Activated CD4-positive, CD25-positive, alpha-beta regulatory T cell (primary cell): Measurements from ENCODE around the gene ABHD15.
A peak's percentile ranks its signal among the peaks of the same experiment; 100 is the strongest.

Experiments used
- DNase-seq, 4 experiments: peaks; one replicate each; lab custom pipeline; 2025; lab: John Stamatoyannopoulos, UW

ABHD15 gene

DNA sequence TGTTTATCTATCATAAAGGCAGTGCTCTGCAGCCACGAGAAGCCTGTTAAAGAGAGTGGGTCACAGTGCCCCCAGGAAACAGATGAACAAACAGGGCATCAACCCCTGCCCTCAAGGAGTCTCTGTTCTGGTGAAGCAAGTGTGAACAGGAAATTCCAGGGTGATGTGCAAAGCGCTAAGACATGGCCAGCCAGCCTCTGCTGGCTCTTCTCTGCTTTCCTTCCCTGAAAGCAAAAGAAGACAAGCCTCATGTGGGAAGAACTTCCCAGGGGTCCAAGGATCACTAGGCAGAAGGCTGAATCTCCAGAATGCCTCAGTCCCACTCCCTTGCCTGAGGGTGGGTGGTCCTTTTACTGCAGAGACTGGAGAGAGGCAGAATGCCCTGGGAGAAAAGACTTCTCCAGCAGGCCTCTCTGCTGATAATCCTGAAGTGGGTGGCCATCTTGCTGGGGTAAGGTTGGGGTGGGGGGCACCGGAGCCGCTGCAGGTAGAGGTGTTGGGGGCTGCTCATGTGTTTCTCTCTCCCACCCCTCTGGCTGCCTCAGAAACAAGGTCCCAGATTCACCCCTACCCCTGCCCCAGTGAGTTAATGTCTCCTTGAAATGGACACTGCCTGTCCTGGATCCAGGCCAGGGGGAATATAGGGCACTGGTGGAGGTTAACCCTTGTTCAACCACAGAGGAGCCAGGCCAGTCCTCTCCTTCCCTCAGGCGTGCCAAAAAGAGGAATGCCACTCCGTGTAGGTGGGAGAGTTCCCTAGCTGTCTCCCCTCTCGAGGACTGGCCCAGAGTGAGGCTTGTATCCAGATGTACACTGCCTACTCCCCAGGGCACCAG is 28.5 kb upstream of the ABHD15 start:
- no peak for DNase-seq

- DNase-seq, result no peak
Measured at GRCh38 chr17:29594519-29595090, 27.8 kb upstream of the ABHD15 start.

GRCh38 chr17:29593591-29594518 is 27.0 kb upstream of the ABHD15 start:
- no peak for DNase-seq

GRCh38 chr17:29592850-29593551 is 26.2 kb upstream of the ABHD15 start, which contains the start of gene ANKRD13B:
ANKRD13B (plus strand) TSS chr17:29593132; CDS start chr17:29593622, 490 bp downstream.
- DNase-seq, result peak in 1 of 4 experiments; percentile 39

- peak; percentile 61 to 73 (median 68) for DNase-seq
Measured at GRCh38 chr17:29591737-29592608, 25.1 kb upstream of the ABHD15 start.

- no peak for DNase-seq
Measured at GRCh38 chr17:29591146-29591736, 24.4 kb upstream of the ABHD15 start.

- DNase-seq, result no peak
Measured at GRCh38 chr17:29590411-29591145, 23.7 kb upstream of the ABHD15 start.

- peak; percentile 56 to 83 (median 74) for DNase-seq
Measured at GRCh38 chr17:29589524-29590410, 22.9 kb upstream of the ABHD15 start, which contains the start of gene GIT1. GIT1 (minus strand) TSS chr17:29589648; CDS start chr17:29589378, 270 bp downstream.

GRCh38 chr17:29588562-29589411 is 21.9 kb upstream of the ABHD15 start:
- DNase-seq, result peak in 1 of 4 experiments; percentile 22

- DNase-seq, result no peak
Measured at GRCh38 chr17:29588017-29588561, 21.3 kb upstream of the ABHD15 start.

- no peak for DNase-seq
Measured at GRCh38 chr17:29587591-29587990, 20.8 kb upstream of the ABHD15 start.

- no peak for DNase-seq
Measured at GRCh38 chr17:29586676-29587469, 20.0 kb upstream of the ABHD15 start.

GRCh38 chr17:29585080-29585751 is 18.4 kb upstream of the ABHD15 start:
- no peak for DNase-seq

DNA sequence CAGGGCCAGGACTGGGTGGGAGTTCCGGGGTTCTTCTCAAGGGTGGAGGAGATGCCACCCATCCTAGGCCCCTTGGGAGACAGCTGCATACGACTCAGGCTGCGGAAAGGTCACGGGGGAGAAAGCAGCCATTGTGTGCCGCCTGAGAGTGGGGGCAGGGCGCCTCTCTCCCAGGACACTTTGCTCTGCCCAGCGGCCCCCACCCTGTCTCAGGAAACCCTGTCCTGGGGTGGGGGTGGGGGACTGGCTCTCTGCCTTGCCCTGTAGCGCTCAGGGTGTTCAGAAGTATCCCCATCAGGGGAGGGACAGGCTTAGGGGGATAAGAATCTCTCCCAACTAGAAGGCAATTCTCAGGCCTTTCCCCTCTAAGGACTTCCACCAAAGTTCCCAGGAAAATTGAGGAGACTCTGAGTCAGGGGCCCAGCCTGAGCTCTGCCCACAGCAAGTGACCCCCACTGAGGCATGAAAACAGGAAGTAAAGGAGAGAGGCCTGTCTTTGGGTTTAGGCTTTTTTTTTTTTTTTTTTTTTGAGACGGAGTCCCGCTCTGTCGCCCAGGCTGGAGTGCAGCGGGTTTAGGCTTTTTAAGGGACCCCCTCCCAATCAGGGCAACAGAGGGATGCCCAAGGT is 17.7 kb upstream of the ABHD15 start:
- DNase-seq, result no peak
